PC-9 (cell line): ENCODE measurements around the gene GLDN. TPM values are rescaled to one million over a fixed set of nuclear protein-coding genes. Genes with fewer than 3 reads are reported as not detected.

Experiments used
- BruUV-seq: library from RNA; stranded (reverse); fragments of 400-500 nt; replicated peaks from 2 replicates; lab custom pipeline; 2021; lab: Mats Ljungman, UMichigan
- CTCF ChIA-PET: fragments of 300-600 bp; sonication (Branson Sonifier 250); formaldehyde crosslinking; loops from one replicate; lab custom pipeline; 2022; ENCODE audit warnings: antibody characterized with exemption; lab: Charles Lee
- POLR2A ChIA-PET: fragments of 300-600 bp; sonication (Branson Sonifier 250); formaldehyde crosslinking; loops from one replicate; lab custom pipeline; 2022; ENCODE audit warnings: antibody characterized with exemption; ENCODE audit not compliant: unreplicated experiment; lab: Charles Lee
- DNase-seq, 2 experiments: peaks; one replicate each; pipeline versions ENCODE4 v3.0.0 to v3.0.0-alpha.2; 2015 to 2022; ENCODE audit warnings: mixed read lengths in 1 of 2
- H2AFZ ChIP-seq: fragments of 200-600 bp; sonication (generic); 2 replicates; pipeline ENCODE4 v1.8.1; 2017; ENCODE audit warnings: antibody characterized with exemption
- H3F3A ChIP-seq: fragments of 200-600 bp; sonication (generic); 2 replicates; pipeline ENCODE4 v1.8.1; 2017; ENCODE audit warnings: antibody characterized with exemption, mild to moderate bottlenecking, low read depth; ENCODE audit not compliant: insufficient read depth
- H3K27ac ChIP-seq: fragments of 200-600 bp; sonication (generic); 2 replicates; pipeline ENCODE4 v1.6.1; 2016; ENCODE audit warnings: mixed run types
- H3K27me3 ChIP-seq: fragments of 200-600 bp; sonication (generic); 2 replicates; pipeline ENCODE4 v1.6.1; 2016; ENCODE audit warnings: low read depth, mixed run types; ENCODE audit not compliant: insufficient read depth
- H3K36me3 ChIP-seq: fragments of 200-600 bp; sonication (generic); 2 replicates; pipeline ENCODE4 v1.6.1; 2016; ENCODE audit warnings: low read depth, mixed run types
- H3K4me1 ChIP-seq: fragments of 200-600 bp; sonication (generic); replicated peaks from 2 replicates; pipeline ENCODE4 v1.6.1; 2016; ENCODE audit warnings: mixed run types; ENCODE audit not compliant: insufficient read depth
- H3K4me2 ChIP-seq: fragments of 200-600 bp; sonication (generic); 2 replicates; pipeline ENCODE4 v1.6.1; 2017; ENCODE audit warnings: mixed run types
- H3K4me3 ChIP-seq: fragments of 200-600 bp; sonication (generic); 2 replicates; pipeline ENCODE4 v1.6.1; 2016; ENCODE audit warnings: mixed run types
- H3K79me2 ChIP-seq: fragments of 200-600 bp; sonication (generic); 2 replicates; pipeline ENCODE4 v1.6.1; 2017; ENCODE audit warnings: low read depth, mixed run types
- H3K9me2 ChIP-seq: fragments of 200-600 bp; sonication (generic); 2 replicates; pipeline ENCODE4 v1.8.1; 2017; ENCODE audit warnings: mild to moderate bottlenecking; ENCODE audit not compliant: insufficient read depth
- H3K9me3 ChIP-seq: fragments of 200-600 bp; sonication (generic); 2 replicates; pipeline ENCODE4 v1.8.1; 2016; ENCODE audit warnings: low read depth; ENCODE audit not compliant: insufficient read depth
- H4K20me1 ChIP-seq: fragments of 200-600 bp; sonication (generic); 2 replicates; pipeline ENCODE4 v1.8.1; 2017; ENCODE audit not compliant: insufficient read depth
- EZH2 ChIP-seq: fragments of 200-600 bp; sonication (generic); IDR thresholded peaks from 2 replicates; pipeline ENCODE4 v1.8.0; 2017; ENCODE audit warnings: antibody characterized with exemption, low read depth
- intact Hi-C: fragments of 100-400 bp; cut with micrococcal nuclease; formaldehyde crosslinking; loops from one replicate; pipeline ENCODE4 v1.10.0; 2022; ENCODE audit not compliant: unreplicated experiment
- total RNA-seq: library from RNA; stranded (reverse); gene quantifications from 2 replicates; pipeline ENCODE4 v1.2.3, GENCODE V29; 2021
- TF ChIP-seq, protein P1 (sequence below): fragments of 200-600 bp; sonication (generic); conservative IDR thresholded peaks from 2 replicates; pipeline ENCODE4 v1.6.1; 2017; ENCODE audit warnings: mixed run types, antibody characterized with exemption, mild to moderate bottlenecking, moderate library complexity

The GLDN gene
- total RNA-seq, 1 experiment from 2014 or later: not detected

DNA sequence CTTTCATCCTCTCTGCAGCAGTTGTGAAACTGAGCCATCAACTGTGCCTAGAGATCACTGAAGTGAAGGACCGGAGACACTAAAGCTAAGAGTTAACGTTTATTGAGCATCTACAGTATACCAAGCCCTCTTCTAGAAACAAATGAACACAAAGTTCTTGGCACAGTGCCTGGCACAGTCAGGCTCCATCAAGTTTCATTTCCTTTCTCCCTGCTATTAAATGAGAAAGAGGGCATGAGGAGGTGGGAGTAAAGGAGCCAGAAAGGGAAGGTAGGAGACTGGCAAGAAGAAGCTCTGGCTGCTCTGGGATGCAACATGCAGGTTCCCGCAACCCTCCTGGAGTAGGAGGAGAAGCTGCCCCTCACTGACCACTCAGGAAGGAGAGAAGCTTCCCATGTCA is 33.6 kb upstream of the GLDN start:
- H3K36me3 ChIP-seq: no peaks in the 10 kb centered on the region
- no peak overlapping the region for H3K4me2 ChIP-seq
- no peaks in the 10 kb centered on the region for H3F3A ChIP-seq
- H3K79me2 ChIP-seq: no peaks in the 10 kb centered on the region
- no peak overlapping the region for H2AFZ ChIP-seq
- TF ChIP-seq, protein P1, sequence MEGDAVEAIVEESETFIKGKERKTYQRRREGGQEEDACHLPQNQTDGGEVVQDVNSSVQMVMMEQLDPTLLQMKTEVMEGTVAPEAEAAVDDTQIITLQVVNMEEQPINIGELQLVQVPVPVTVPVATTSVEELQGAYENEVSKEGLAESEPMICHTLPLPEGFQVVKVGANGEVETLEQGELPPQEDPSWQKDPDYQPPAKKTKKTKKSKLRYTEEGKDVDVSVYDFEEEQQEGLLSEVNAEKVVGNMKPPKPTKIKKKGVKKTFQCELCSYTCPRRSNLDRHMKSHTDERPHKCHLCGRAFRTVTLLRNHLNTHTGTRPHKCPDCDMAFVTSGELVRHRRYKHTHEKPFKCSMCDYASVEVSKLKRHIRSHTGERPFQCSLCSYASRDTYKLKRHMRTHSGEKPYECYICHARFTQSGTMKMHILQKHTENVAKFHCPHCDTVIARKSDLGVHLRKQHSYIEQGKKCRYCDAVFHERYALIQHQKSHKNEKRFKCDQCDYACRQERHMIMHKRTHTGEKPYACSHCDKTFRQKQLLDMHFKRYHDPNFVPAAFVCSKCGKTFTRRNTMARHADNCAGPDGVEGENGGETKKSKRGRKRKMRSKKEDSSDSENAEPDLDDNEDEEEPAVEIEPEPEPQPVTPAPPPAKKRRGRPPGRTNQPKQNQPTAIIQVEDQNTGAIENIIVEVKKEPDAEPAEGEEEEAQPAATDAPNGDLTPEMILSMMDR: no peak
- no peak for TF ChIP-seq EZH2
- POLR2A ChIA-PET: no interaction called here
- H3K4me1 ChIP-seq: no peaks in the 10 kb centered on the region
- no peaks in the 10 kb centered on the region for H4K20me1 ChIP-seq
- intact Hi-C loops: no loop called here
- H3K9me3 ChIP-seq: no peaks in the 10 kb centered on the region
- CTCF ChIA-PET: no interaction called here
- no peak overlapping the region for H3K27ac ChIP-seq
- no peaks in the 10 kb centered on the region for H3K9me2 ChIP-seq
- no peak for DNase-seq
- no TSS peak for BruUV-seq
- H3K4me3 ChIP-seq: no peak overlapping the region
- peaks cover 10% of the 10 kb centered on the region; the same call in 1 of the 2 replicates for H3K27me3 ChIP-seq

DNA sequence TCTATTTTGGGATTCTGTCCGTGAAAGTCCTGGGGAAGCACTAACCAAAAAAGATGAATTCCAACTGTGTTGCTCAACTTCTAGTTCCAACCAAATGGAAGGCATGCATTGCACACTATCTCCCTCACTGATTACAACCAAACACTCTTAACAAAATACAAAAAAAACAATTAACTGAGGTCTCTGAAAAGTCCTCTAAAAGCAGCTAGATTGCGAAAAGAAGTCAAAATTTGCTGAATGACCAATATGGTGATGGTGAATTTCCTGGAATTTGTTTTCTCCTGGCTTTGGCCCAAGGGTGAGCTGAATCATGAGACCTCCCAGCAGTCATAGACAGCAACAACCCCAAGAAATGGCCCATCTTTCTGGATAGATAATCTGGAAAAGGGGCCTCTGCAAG is 31.4 kb upstream of the GLDN start:
- Histone ChIP-seq H3K79me2 (no peaks in the 10 kb centered on the region), H3K9me2 (no peaks in the 10 kb centered on the region), H3K9me3 (no peaks in the 10 kb centered on the region), H3K4me2 (no peak overlapping the region), H3K4me3 (no peak overlapping the region), H3F3A (no peaks in the 10 kb centered on the region), H3K27me3 (peaks cover 10% of the 10 kb centered on the region; the same call in 1 of the 2 replicates), H3K27ac (no peak overlapping the region), H4K20me1 (no peaks in the 10 kb centered on the region), H3K36me3 (no peaks in the 10 kb centered on the region), H3K4me1 (no peaks in the 10 kb centered on the region), H2AFZ (no peak overlapping the region)
- TF ChIP-seq EZH2: no peak
- TF ChIP-seq, protein P1: no peak
- no TSS peak for BruUV-seq
- intact Hi-C loops: no loop called here
- ChIA-PET CTCF (no interaction called here), POLR2A (no interaction called here)
- DNase-seq: no peak

DNA sequence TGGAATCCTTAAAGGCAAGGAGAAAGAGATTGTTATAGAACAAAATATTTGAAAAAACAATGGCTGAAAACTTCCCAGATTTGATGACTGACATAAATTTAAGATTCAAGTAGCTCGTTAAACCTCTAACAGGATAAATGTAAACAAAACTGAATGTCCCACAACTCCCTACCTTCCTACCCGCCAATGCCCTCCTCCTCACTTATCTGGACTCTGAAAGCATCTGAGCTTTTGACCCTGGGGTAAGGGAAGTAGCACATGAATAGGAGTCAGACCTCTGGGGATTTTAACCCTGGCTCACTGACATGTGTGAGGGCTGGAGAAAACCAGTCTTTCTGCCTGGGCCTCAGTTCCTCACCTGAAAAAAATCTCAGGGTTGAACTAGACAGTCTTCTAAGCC is 29.9 kb upstream of the GLDN start:
- ChIA-PET POLR2A (no interaction called here), CTCF (no interaction called here)
- Histone ChIP-seq H3K4me3 (no peak overlapping the region), H3K27me3 (peaks cover 10% of the 10 kb centered on the region; the same call in 1 of the 2 replicates), H3K9me2 (no peaks in the 10 kb centered on the region), H3K9me3 (no peaks in the 10 kb centered on the region), H3K4me1 (no peaks in the 10 kb centered on the region), H4K20me1 (no peaks in the 10 kb centered on the region), H3K27ac (no peak overlapping the region), H3K36me3 (no peaks in the 10 kb centered on the region), H3K79me2 (no peaks in the 10 kb centered on the region), H3F3A (no peaks in the 10 kb centered on the region), H2AFZ (no peak overlapping the region), H3K4me2 (no peak overlapping the region)
- no TSS peak for BruUV-seq
- no peak for DNase-seq
- intact Hi-C loops: no loop called here
- TF ChIP-seq, protein P1: no peak
- no peak for TF ChIP-seq EZH2
